ENCODE measurements around the gene NSFL1C.

GRCh38 chr20:1450926-1451491 lies 15.6 kb downstream of the NSFL1C start:
- no peak for TF ChIP-seq POLR2A (IDR thresholded peaks at IDR 0.05)
- no peak for TF ChIP-seq CTCF (IDR thresholded peaks at IDR 0.05)
- no peak for TF ChIP-seq POLR2AphosphoS5 (IDR thresholded peaks at IDR 0.05)

All from upper lobe of left lung (tissue), 4 donors.